Thyroid gland (tissue), 4 donors: ENCODE results near the gene SNX33. TPM values are rescaled to one million over a fixed set of nuclear protein-coding genes. Genes with fewer than 3 reads are reported as not detected.

ENCODE experiments used
- DNase-seq, 2 donors: peaks; one replicate each; pipeline ENCODE4 v3.0.0-alpha.2; 2019
- H3K27ac ChIP-seq, 3 donors: fragments of 200-600 bp; sonication (generic); 1 replicate in 2 of 3; 2 replicates in 1 of 3; pipeline ENCODE4 v1.5.1; 2016 to 2019; ENCODE audit warnings: mild to moderate bottlenecking in 1 of 3, moderate library complexity in 1 of 3
- H3K27me3 ChIP-seq: fragments of 200-600 bp; sonication (generic); one replicate; pipeline ENCODE4 v1.5.1; 2019
- H3K36me3 ChIP-seq, 2 donors: fragments of 200-600 bp; sonication (generic); one replicate each; pipeline ENCODE4 v1.5.1; 2016 to 2019
- H3K4me1 ChIP-seq, 2 donors: fragments of 200-600 bp; sonication (generic); one replicate each; pipeline ENCODE4 v1.5.1; 2017 to 2019
- H3K4me3 ChIP-seq, 3 donors: fragments of 200-600 bp; sonication (generic); replicated peaks in 1 of 3; 1 replicate in 2 of 3; 2 replicates in 1 of 3; pipeline ENCODE4 v1.5.1; 2016; ENCODE audit warnings: mild to moderate bottlenecking in 1 of 3
- H3K9me3 ChIP-seq: fragments of 200-600 bp; sonication (generic); one replicate; pipeline ENCODE4 v1.5.1; 2017
- CTCF ChIP-seq, 6 experiments: fragments of 200-600 bp in 3 of 6; fragments of 450-650 bp in 3 of 6; sonication (generic) in 3 of 6; IDR thresholded peaks; one replicate each; pipeline ENCODE4 v1.5.1; 2016 to 2019; ENCODE audit warnings: antibody characterized with exemption in 6 of 6, mild to moderate bottlenecking in 2 of 6, inconsistent platforms in 1 of 6, moderate library complexity in 1 of 6
- POLR2A ChIP-seq, 2 donors: fragments of 450-650 bp; IDR thresholded peaks; one replicate each; pipeline ENCODE4 v1.6.1; 2017; ENCODE audit warnings: antibody characterized with exemption in 2 of 2, mild to moderate bottlenecking in 2 of 2, moderate library complexity in 1 of 2
- WGBS, 2 donors: methylation state at CpG; one replicate each; pipeline ENCODE4 v1.1.5; 2017; 5-methylcytosine and 5-hydroxymethylcytosine counted together
- intact Hi-C: fragments of 100-400 bp; cut with DNase I; formaldehyde crosslinking; loops from one replicate; pipeline ENCODE4 v1.15.1; 2023
- total RNA-seq, 4 donors: library from RNA; depleted of rRNA; stranded (reverse); fragments of >200 nt; gene quantifications; one replicate each; pipeline ENCODE4 v1.2.3, GENCODE V29; 2016

Gene SNX33
- total RNA-seq, 4 donors from 2014 or later: 22.8 to 28.7 (median 26.5) TPM

GRCh38 chr15:75648156-75649000 is 666 bp downstream of the SNX33 start:
- peak; percentile 54 to 59 for DNase-seq
- 1 to 2% methylated on average over 22 to 25 of the region's 34 CpGs for WGBS, 2 donors
- intact Hi-C loops: loop anchor here (5.0 kb wide), 1 partner anchor 191 kb away; no protein-coding TSS in a partner anchor

GRCh38 chr15:75649045-75649761 is 1.5 kb downstream of the SNX33 start:
- Histone ChIP-seq H3K36me3 (peaks cover 0 to 7% of the 10 kb centered on the region in 2 donors), H3K27me3 (no peaks in the 10 kb centered on the region), H3K4me3 (peak overlapping the region in 2 of 3 donors; percentile 2 to 83), H3K27ac (peak overlapping the region; percentile 55 to 96 (median 82)), H3K9me3 (no peaks in the 10 kb centered on the region), H3K4me1 (peaks cover 43 to 67% of the 10 kb centered on the region in 2 donors)
- 69 to 84% methylated on average over 10 to 15 of the region's 19 CpGs for WGBS, 2 donors
- TF ChIP-seq CTCF (IDR thresholded peaks at IDR 0.05) (no peak), POLR2A (IDR thresholded peaks at IDR 0.05) (no peak)
- no peak for DNase-seq
- intact Hi-C loops: loop anchor here (5.0 kb wide), 1 partner anchor 192 kb away; no protein-coding TSS in a partner anchor

More at GRCh38 chr15:75648156-75649000, 666 bp downstream of the SNX33 start:
- no peaks in the 10 kb centered on the region for H3K9me3 ChIP-seq
- peak in 1 of 2 donors; percentile 4 for TF ChIP-seq POLR2A (IDR thresholded peaks at IDR 0.05)
- TF ChIP-seq CTCF (IDR thresholded peaks at IDR 0.05): no peak
- H3K27ac ChIP-seq: peak overlapping the region; percentile 55 to 96 (median 82)
- no peaks in the 10 kb centered on the region for H3K27me3 ChIP-seq
- H3K4me1 ChIP-seq: peaks cover 43 to 61% of the 10 kb centered on the region in 2 donors
- H3K4me3 ChIP-seq: peak overlapping the region; percentile 83 to 90 (median 87)
- peaks cover 0 to 7% of the 10 kb centered on the region in 2 donors for H3K36me3 ChIP-seq

- Histone ChIP-seq H3K4me3 (no peak overlapping the region), H3K9me3 (no peaks in the 10 kb centered on the region), H3K27ac (no peak overlapping the region), H3K27me3 (no peaks in the 10 kb centered on the region), H3K36me3 (peaks cover 0 to 7% of the 10 kb centered on the region in 2 donors), H3K4me1 (peaks cover 43 to 73% of the 10 kb centered on the region in 2 donors)
- 91 to 97% methylated on average over 14 to 18 of the region's 18 CpGs for WGBS, 2 donors
- TF ChIP-seq POLR2A (IDR thresholded peaks at IDR 0.05): no peak
- no peak for TF ChIP-seq CTCF (IDR thresholded peaks at IDR 0.05)
- no peak for DNase-seq
- intact Hi-C loops: loop anchor here (5.0 to 10.0 kb wide), 2 partner anchors 193 to 285 kb away; partner anchors contain the start of gene MAN2C1
These were observed 2.1 kb downstream of the SNX33 start for GRCh38 chr15:75649848-75650247.

- H3K9me3 ChIP-seq: no peaks in the 10 kb centered on the region
- no peak for TF ChIP-seq POLR2A (IDR thresholded peaks at IDR 0.05)
- TF ChIP-seq CTCF (IDR thresholded peaks at IDR 0.05): no peak
- WGBS, 2 donors: 55 to 60% methylated on average over 7 of the region's 9 CpGs
- peak overlapping the region in 1 of 3 donors; percentile 11 for H3K4me3 ChIP-seq
- H3K27me3 ChIP-seq: no peaks in the 10 kb centered on the region
- peaks cover 0 to 7% of the 10 kb centered on the region in 2 donors for H3K36me3 ChIP-seq
- intact Hi-C loops: loop anchor here (10.0 kb wide), 1 partner anchor 286 kb away; the partner anchor contains the start of gene MAN2C1
- peak overlapping the region; percentile 17 to 49 (median 18) for H3K27ac ChIP-seq
- peak; percentile 51 to 66 for DNase-seq
- H3K4me1 ChIP-seq: peaks cover 47 to 81% of the 10 kb centered on the region in 2 donors
These were observed 3.4 kb downstream of the SNX33 start for GRCh38 chr15:75650908-75651809.
